H1 (cell line): Measurements from ENCODE around the gene HOGA1. TPM values are rescaled to one million over a fixed set of nuclear protein-coding genes. Genes with fewer than 3 reads are reported as not detected.

Experiments
- CTCF ChIA-PET: fragments of 300-600 bp; sonication (Branson Sonifier 250); formaldehyde crosslinking; loops from one replicate; lab custom pipeline; 2021; ENCODE audit not compliant: partially characterized antibody; lab: Charles Lee
- POLR2A ChIA-PET: fragments of 300-600 bp; sonication (Branson Sonifier 250); formaldehyde crosslinking; loops from one replicate; lab custom pipeline; 2021; ENCODE audit warnings: inconsistent platforms; ENCODE audit not compliant: partially characterized antibody; lab: Charles Lee
- DNase-seq, 2 experiments: peaks; one replicate each; pipeline versions ENCODE4 v3.0.0 to v3.0.0-alpha.2; 2010 to 2022; ENCODE audit warnings: low spot score in 2 of 2, low read depth in 1 of 2, mixed read lengths in 1 of 2
- FAIRE-seq: peaks from 2 replicates; lab custom pipeline; 2011; peaks lifted over from hg19 to GRCh38; lab: Jason Lieb, UNC
- H2AFZ ChIP-seq: 2 replicates; pipeline ENCODE4 v1.8.1; 2012; ENCODE audit warnings: low read length, inconsistent platforms
- H2AK5ac ChIP-seq: 2 replicates; pipeline ENCODE4 v1.6.1; 2013; ENCODE audit warnings: low read depth, low read length
- H2BK120ac ChIP-seq: replicated peaks from 2 replicates; pipeline ENCODE3; 2013; ENCODE audit warnings: low read depth, low read length, inconsistent platforms
- H2BK12ac ChIP-seq: 2 replicates; pipeline ENCODE4 v1.6.1; 2013; ENCODE audit warnings: low read depth, low read length
- H2BK15ac ChIP-seq: 2 replicates; pipeline ENCODE4 v1.6.1; 2013; ENCODE audit warnings: low read length
- H2BK20ac ChIP-seq: 2 replicates; pipeline ENCODE4 v1.6.1; 2013; ENCODE audit warnings: low read length
- H2BK5ac ChIP-seq: 2 replicates; pipeline ENCODE4 v1.6.1; 2013; ENCODE audit warnings: low read depth, low read length
- H3K14ac ChIP-seq: 2 replicates; pipeline ENCODE4 v1.6.1; 2013; ENCODE audit warnings: inconsistent platforms; ENCODE audit not compliant: insufficient read length
- H3K18ac ChIP-seq: 2 replicates; pipeline ENCODE4 v1.6.1; 2013; ENCODE audit warnings: low read length; ENCODE audit errors: extremely low read depth
- H3K23ac ChIP-seq: 2 replicates; pipeline ENCODE4 v1.6.1; 2013; ENCODE audit warnings: inconsistent platforms; ENCODE audit not compliant: insufficient read length
- H3K23me2 ChIP-seq: 2 replicates; pipeline ENCODE4 v1.6.1; 2013; ENCODE audit warnings: low read depth, low read length
- H3K27ac ChIP-seq: 2 replicates; pipeline ENCODE4 v1.6.1; 2011; ENCODE audit warnings: low read depth, low read length, inconsistent platforms
- H3K27me3 ChIP-seq, 4 experiments: replicated peaks in 1 of 4; 1 replicate in 1 of 4; 2 replicates in 3 of 4; pipeline versions ENCODE4 v1.6.1 to v1.8.1; 2011 to 2013; ENCODE audit warnings: low read length in 3 of 4, mild to moderate bottlenecking in 3 of 4, inconsistent platforms in 2 of 4, mixed read lengths in 2 of 4, moderate library complexity in 1 of 4; ENCODE audit not compliant: control insufficient read depth in 3 of 4, insufficient read depth in 3 of 4; ENCODE audit errors: extremely low read depth in 1 of 4
- H3K36me3 ChIP-seq, 4 experiments: 2 replicates each; pipeline versions ENCODE4 v1.6.1 to v1.8.1; 2011 to 2013; ENCODE audit warnings: mild to moderate bottlenecking in 4 of 4, low read length in 3 of 4, moderate library complexity in 2 of 4, control low read depth in 1 of 4, inconsistent platforms in 1 of 4; ENCODE audit not compliant: insufficient read depth in 4 of 4, control insufficient read depth in 2 of 4
- H3K4ac ChIP-seq: replicated peaks from 2 replicates; pipeline ENCODE3; 2013; ENCODE audit warnings: low read length, low read depth, mixed read lengths, inconsistent platforms; ENCODE audit not compliant: insufficient read length
- H3K4me1 ChIP-seq, 4 experiments: replicated peaks in 1 of 4; 1 replicate in 1 of 4; 2 replicates in 3 of 4; pipeline versions ENCODE4 v1.6.1 to v1.8.1; 2011 to 2013; ENCODE audit warnings: low read length in 3 of 4, inconsistent platforms in 2 of 4, mixed read lengths in 1 of 4; ENCODE audit not compliant: insufficient read depth in 4 of 4, control insufficient read depth in 3 of 4
- H3K4me2 ChIP-seq, 2 experiments: 2 replicates each; pipeline versions ENCODE4 v1.6.1 to v1.8.1; 2011 to 2013; ENCODE audit warnings: low read depth in 2 of 2, low read length in 2 of 2, control low read depth in 1 of 2, inconsistent platforms in 1 of 2, mild to moderate bottlenecking in 1 of 2; ENCODE audit not compliant: insufficient read depth in 1 of 2
- H3K4me3 ChIP-seq, 4 experiments: fragments of 200-600, 300-600 bp in 1 of 4; sonication (generic), shearing (Covaris generic), sonication (Bioruptor Twin) in 1 of 4; 2 replicates each; pipeline versions ENCODE4 v1.5.1 to v1.8.1; 2011 to 2016; ENCODE audit warnings: low read length in 4 of 4, low read depth in 3 of 4, control low read depth in 2 of 4, inconsistent platforms in 2 of 4, mild to moderate bottlenecking in 2 of 4, mixed read lengths in 1 of 4, moderate library complexity in 1 of 4; ENCODE audit not compliant: insufficient read depth in 2 of 4; ENCODE audit errors: extremely low read depth in 1 of 4
- H3K56ac ChIP-seq: replicated peaks from 2 replicates; pipeline ENCODE3; 2013; ENCODE audit warnings: low read depth, mild to moderate bottlenecking, mixed read lengths, low read length, inconsistent platforms; ENCODE audit not compliant: insufficient read length
- H3K79me1 ChIP-seq: 2 replicates; pipeline ENCODE4 v1.6.1; 2013; ENCODE audit warnings: low read depth, low read length, control low read depth
- H3K79me2 ChIP-seq, 2 experiments: 2 replicates each; pipeline versions ENCODE4 v1.6.1 to v1.8.1; 2012 to 2013; ENCODE audit warnings: low read length in 2 of 2, mild to moderate bottlenecking in 2 of 2, inconsistent platforms in 1 of 2; ENCODE audit not compliant: insufficient read depth in 2 of 2, control insufficient read depth in 1 of 2
- H3K9ac ChIP-seq, 4 experiments: replicated peaks in 1 of 4; 1 replicate in 1 of 4; 2 replicates in 3 of 4; pipeline versions ENCODE4 v1.6.1 to v1.8.1; 2011 to 2013; ENCODE audit warnings: low read depth in 3 of 4, low read length in 3 of 4, control low read depth in 2 of 4, mild to moderate bottlenecking in 2 of 4, moderate library complexity in 2 of 4, inconsistent platforms in 1 of 4; ENCODE audit errors: extremely low read depth in 1 of 4
- H3K9me3 ChIP-seq, 2 experiments: 2 replicates each; pipeline versions ENCODE4 v1.6.1 to v1.8.1; 2012 to 2013; ENCODE audit warnings: mild to moderate bottlenecking in 2 of 2, moderate library complexity in 2 of 2, control low read depth in 1 of 2, inconsistent platforms in 1 of 2, low read depth in 1 of 2, low read length in 1 of 2, mixed read lengths in 1 of 2; ENCODE audit not compliant: insufficient read depth in 2 of 2
- H4K20me1 ChIP-seq, 2 experiments: replicated peaks in 1 of 2; 2 replicates each; pipeline versions ENCODE3 to v1.8.1; 2011 to 2013; ENCODE audit warnings: inconsistent platforms in 2 of 2, low read length in 2 of 2, mild to moderate bottlenecking in 1 of 2; ENCODE audit not compliant: insufficient read depth in 2 of 2, control insufficient read depth in 1 of 2
- H4K5ac ChIP-seq: 2 replicates; pipeline ENCODE4 v1.6.1; 2013; ENCODE audit warnings: low read length, low read depth, mixed read lengths, inconsistent platforms; ENCODE audit not compliant: insufficient read length
- H4K8ac ChIP-seq: 2 replicates; pipeline ENCODE4 v1.8.0; 2013; ENCODE audit warnings: mild to moderate bottlenecking, moderate library complexity, low read length, inconsistent platforms; ENCODE audit not compliant: insufficient read depth; ENCODE audit errors: extremely low read depth
- H4K91ac ChIP-seq: replicated peaks from 2 replicates; pipeline ENCODE3; 2013; ENCODE audit warnings: low read length, mixed read lengths, inconsistent platforms; ENCODE audit not compliant: insufficient read length
- NANOG ChIP-seq: IDR thresholded peaks from 2 replicates; pipeline ENCODE4 v1.6.1; 2011; ENCODE audit warnings: low read length, low read depth, mild to moderate bottlenecking, inconsistent platforms; ENCODE audit not compliant: insufficient read depth, poor library complexity, severe bottlenecking
- WGBS, 2 experiments: shearing (Covaris generic) in 1 of 2; methylation state at CpG; one replicate each; pipeline versions ENCODE4 v1.1.6 to v1.1.7; 2013 to 2015; ENCODE audit warnings: low lambda C conversion rate in 2 of 2, mixed read lengths in 2 of 2, inconsistent platforms in 1 of 2, low coverage in 1 of 2, missing lambda C conversion rate in 1 of 2; ENCODE audit not compliant: insufficient replicate concordance in 2 of 2, insufficient coverage in 1 of 2, insufficient read length in 1 of 2; ENCODE audit errors: extremely low coverage in 1 of 2, missing lambda C conversion rate in 1 of 2; 5-methylcytosine and 5-hydroxymethylcytosine counted together
- polyA plus RNA-seq, 7 experiments: library from polyadenylated mRNA; depleted of rRNA in 3 of 7; stranded (reverse) in 5 of 7; unstranded in 2 of 7; fragments of >200 nt in 5 of 7; fragments of 200-250 nt in 2 of 7; gene quantifications; 1 replicate in 5 of 7; 2 replicates in 1 of 7; 4 replicates in 1 of 7; pipeline versions ENCODE4 v1.2.1 to v1.2.3, GENCODE V29; 2011 to 2013; ENCODE audit warnings: missing spikeins in 2 of 7, mixed read lengths in 2 of 7
- total RNA-seq: library from RNA; stranded (reverse); fragmentation: NEBNext Ultra II Directional; extraction: Animal tissue kit (Norgen Biotek cat#: 25700); gene quantifications from 2 replicates; pipeline ENCODE4 v1.2.1, GENCODE V29; 2021

The HOGA1 gene
- total and polyA plus RNA-seq, 2 of the 8 experiments (the other 6 are each of a cell fraction or from before 2014, with no cell fraction given): 0.28 to 1.00 TPM

DNA sequence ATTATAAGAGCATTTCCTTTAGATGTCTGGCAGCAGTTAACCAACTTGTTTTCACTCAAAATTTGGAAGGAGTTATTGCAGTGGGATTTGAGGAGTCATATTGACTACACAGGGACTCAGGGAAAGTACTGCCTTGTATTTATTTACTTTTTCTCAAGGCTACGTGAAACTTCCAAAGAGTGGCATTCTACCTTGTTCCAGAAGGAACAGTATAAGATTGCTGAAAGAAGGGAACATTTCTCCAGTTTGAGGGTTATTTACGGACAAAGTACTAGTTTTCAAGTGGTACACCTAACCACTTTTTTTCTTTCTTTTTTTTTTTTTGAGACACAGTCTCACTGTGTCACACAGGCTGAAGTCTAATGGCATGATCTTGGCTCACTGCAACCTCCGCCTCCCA lies 44.0 kb downstream of the HOGA1 start:
- Histone ChIP-seq H3K36me3 (no peaks in the 10 kb centered on the region), H3K4me2 (no peak overlapping the region), H3K4ac (no peak overlapping the region), H3K9me3 (no peaks in the 10 kb centered on the region), H2BK5ac (no peak overlapping the region), H3K56ac (no peak overlapping the region), H4K91ac (no peak overlapping the region), H3K23ac (no peak overlapping the region), H3K23me2 (no peaks in the 10 kb centered on the region; the same call in 1 of the 2 replicates), H3K18ac (no peak overlapping the region), H3K4me1 (no peaks in the 10 kb centered on the region), H4K8ac (no peak overlapping the region), H4K5ac (no peak overlapping the region), H3K27ac (no peak overlapping the region), H3K4me3 (no peak overlapping the region), H2BK15ac (no peak overlapping the region), H2AK5ac (no peak overlapping the region), H4K20me1 (no peaks in the 10 kb centered on the region), H3K79me1 (no peaks in the 10 kb centered on the region), H2AFZ (no peak overlapping the region), H2BK20ac (no peak overlapping the region), H3K9ac (no peak overlapping the region), H3K27me3 (no peaks in the 10 kb centered on the region), H2BK120ac (no peak overlapping the region), H3K79me2 (peaks cover 0 to 11% of the 10 kb centered on the region in 2 experiments; a peak in 2 of 4 replicates), H3K14ac (no peak overlapping the region), H2BK12ac (no peak overlapping the region)
- no peak for FAIRE-seq
- POLR2A ChIA-PET: no interaction called here
- WGBS, 2 experiments: 96% methylated on average over 3 of the region's 3 CpGs; no CpG with 5 or more reads in 1 of the 2 experiments
- no peak for TF ChIP-seq NANOG
- DNase-seq: no peak
- CTCF ChIA-PET: interaction anchor here (1.0 to 1.4 kb wide), 2 partner anchors 11 to 55 kb away, joined by 3 read pairs; no protein-coding TSS in a partner anchor
